ENCODE measurements around the gene PIGN.

The PIGN gene

DNA sequence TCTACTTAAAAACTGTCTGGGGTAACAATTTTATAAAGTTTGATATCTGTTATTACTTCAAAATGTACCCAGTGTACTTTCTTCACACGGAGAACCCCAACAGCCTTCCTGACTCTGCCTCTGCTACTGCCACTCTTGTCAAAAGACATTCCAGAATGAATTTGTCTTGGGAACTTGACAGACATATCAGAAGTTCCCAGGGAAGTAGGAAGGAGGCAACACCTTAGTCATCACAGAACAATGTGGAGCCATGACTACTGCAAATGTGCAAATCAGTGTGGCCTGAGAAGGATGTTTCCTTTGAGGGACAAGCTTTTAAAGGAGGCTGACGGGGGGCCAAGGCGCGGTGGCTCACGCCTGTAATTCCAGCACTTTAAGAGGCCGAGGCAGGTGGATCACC lies 160.3 kb downstream of the PIGN start:
- no peak overlapping the region for H3K27ac ChIP-seq
- TF ChIP-seq, protein P1, sequence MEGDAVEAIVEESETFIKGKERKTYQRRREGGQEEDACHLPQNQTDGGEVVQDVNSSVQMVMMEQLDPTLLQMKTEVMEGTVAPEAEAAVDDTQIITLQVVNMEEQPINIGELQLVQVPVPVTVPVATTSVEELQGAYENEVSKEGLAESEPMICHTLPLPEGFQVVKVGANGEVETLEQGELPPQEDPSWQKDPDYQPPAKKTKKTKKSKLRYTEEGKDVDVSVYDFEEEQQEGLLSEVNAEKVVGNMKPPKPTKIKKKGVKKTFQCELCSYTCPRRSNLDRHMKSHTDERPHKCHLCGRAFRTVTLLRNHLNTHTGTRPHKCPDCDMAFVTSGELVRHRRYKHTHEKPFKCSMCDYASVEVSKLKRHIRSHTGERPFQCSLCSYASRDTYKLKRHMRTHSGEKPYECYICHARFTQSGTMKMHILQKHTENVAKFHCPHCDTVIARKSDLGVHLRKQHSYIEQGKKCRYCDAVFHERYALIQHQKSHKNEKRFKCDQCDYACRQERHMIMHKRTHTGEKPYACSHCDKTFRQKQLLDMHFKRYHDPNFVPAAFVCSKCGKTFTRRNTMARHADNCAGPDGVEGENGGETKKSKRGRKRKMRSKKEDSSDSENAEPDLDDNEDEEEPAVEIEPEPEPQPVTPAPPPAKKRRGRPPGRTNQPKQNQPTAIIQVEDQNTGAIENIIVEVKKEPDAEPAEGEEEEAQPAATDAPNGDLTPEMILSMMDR (conservative IDR thresholded peaks at IDR 0.05) = no peak

DNA sequence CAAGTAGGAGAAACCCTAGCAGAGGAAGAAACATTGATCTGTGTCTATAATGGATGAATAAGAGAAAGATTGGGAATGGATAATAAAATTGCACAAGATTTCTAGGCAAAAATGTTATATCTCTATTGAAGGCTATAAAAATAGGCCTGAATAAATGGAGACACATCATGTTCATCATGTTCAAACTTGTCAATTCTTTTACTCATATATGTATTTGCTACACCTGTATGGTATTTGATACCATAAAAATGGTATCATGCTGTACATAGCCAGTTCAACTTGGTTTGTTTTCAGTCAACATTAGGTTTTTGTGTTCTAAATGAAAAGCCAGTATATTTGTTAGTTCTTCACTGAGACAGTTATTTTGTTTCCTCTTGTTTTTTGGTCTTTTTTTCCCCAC lies 161.9 kb downstream of the PIGN start:
- TF ChIP-seq, protein P1 (conservative IDR thresholded peaks at IDR 0.05) = no peak
- no peak overlapping the region for H3K27ac ChIP-seq

DNA sequence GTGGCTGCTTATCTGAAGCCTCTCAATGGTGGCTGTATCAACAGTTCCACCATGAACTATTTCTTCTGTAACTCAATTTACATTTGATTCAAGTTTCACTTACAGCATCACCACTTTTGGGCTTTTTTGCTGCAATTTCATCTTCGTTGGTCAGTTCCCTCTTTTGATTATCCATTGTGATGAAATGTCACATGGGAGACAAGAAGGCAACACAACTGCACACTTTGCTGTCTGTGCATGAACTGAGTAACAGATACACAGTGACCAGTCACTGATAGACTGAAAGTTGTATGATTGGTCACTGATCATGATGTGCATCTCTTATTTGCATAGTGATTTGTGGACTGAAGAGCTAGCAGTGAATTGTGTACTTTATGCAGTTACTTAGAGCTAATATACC lies 163.3 kb downstream of the PIGN start:
- TF ChIP-seq, protein P1 (conservative IDR thresholded peaks at IDR 0.05) = no peak
- H3K27ac ChIP-seq = no peak overlapping the region

DNA sequence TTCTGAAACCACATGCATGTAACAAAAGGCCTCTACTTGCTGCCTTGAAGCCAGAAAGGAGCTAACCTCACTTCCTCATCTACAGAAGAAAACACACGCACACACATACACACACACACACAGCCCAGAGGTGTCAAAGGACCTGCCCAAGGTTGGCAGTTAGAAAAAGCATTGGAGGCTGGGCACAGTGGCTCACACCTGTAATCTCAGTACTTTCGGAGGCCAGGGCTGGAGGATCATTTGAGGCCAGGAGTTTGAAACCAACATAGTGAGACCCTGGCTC lies 168.2 kb downstream of the PIGN start:
- TF ChIP-seq, protein P1 (conservative IDR thresholded peaks at IDR 0.05) = no peak
- H3K27ac ChIP-seq = no peak overlapping the region

DNA sequence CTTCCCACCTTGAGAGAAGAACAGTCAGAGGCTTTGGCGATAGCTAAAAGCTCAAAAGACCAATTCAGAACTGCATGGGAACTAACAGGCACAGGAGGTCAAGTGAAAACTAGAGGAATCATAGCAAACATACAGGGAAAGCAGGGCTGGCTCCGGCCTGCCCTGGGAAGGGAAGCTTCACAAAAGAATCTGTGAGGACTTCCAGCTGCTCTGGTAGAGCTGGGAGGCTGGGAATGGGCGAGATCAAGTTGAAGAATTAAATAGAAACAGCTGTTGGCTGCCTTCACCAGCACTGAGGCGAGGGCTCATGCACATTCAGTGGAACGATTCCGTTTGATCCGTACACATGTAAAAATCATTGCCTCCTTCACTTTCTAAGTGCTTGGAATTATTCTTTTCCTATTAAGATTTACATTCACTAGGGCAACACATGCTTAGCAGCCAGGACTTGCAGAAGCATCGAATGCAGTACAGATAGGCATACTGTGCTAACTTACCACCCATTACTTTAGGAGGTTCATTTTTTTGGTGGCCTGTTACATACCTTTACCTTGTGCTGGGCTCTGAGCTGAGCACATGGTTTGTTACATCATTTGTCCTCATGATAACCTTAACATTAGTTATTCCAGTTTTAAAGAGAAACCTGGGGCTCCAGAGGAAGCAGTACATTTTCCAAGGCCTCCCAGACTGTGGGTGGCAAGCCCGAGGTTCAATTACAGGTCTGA lies 168.7 kb downstream of the PIGN start:
- TF ChIP-seq, protein P1 (conservative IDR thresholded peaks at IDR 0.05) = no peak
- no peak overlapping the region for H3K27ac ChIP-seq

DNA sequence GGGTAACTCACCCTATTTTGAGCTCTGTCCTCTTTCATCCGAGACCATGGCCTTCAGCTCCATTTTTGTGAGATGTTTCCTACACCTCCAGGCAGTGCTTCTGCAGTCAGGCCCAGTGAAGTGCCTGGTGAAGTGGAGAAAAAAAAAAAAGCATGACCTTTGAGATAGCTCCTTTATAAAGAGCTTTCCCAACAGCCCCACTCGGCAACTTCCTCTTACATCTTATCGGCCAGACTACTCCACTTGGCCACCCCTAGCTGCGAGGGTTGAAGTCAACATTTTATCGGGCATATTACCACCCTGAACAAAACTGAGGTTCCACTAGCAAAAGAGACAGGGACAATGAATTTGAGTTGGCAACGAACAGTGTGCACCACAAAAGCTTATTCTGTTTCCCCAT lies 169.2 kb downstream of the PIGN start:
- TF ChIP-seq, protein P1 (conservative IDR thresholded peaks at IDR 0.05) = no peak
- H3K27ac ChIP-seq = no peak overlapping the region

DNA sequence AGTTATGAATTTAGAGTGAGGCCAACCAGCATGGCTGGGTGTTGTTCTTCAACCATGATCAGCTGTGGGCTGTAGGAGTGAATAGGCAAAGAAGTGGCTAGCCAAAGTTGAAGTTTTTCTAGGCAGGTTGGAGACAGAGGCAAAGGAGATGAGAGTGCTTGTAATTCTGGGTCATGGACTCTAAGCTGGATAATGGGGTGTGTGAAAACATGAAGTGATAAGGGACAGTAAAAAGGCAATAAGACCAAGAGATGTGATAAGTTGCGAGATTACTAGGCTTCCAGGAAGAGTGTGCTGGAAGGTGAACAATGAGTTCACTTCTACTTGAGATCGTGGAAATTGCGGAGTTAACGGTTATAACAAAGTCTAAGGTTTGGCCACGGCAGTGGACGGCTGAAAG lies 175.4 kb downstream of the PIGN start:
- TF ChIP-seq, protein P1 (conservative IDR thresholded peaks at IDR 0.05) = no peak
- H3K27ac ChIP-seq = no peak overlapping the region

All from VCaP (cell line).